Right atrium auricular region (tissue), 2 donors: ENCODE results near the gene NRXN3. TPM values are rescaled to one million over a fixed set of nuclear protein-coding genes. Genes with fewer than 3 reads are reported as not detected.

Experiments
- DNase-seq: peaks from one replicate; pipeline ENCODE4 v3.0.0-alpha.2; 2019; ENCODE audit warnings: low spot score
- H3K27ac ChIP-seq, 2 donors: fragments of 200-600 bp; sonication (generic); 1 replicate in 1 of 2; 2 replicates in 1 of 2; pipeline ENCODE4 v1.5.1; 2016 to 2019
- H3K27me3 ChIP-seq, 2 donors: fragments of 200-600 bp; sonication (generic); one replicate each; pipeline versions ENCODE4 v1.5.1 to v1.6.0; 2017 to 2019
- H3K36me3 ChIP-seq: fragments of 200-600 bp; sonication (generic); one replicate; pipeline ENCODE4 v1.5.1; 2016
- H3K4me1 ChIP-seq, 2 donors: fragments of 200-600 bp; sonication (generic); one replicate each; pipeline versions ENCODE4 v1.5.1 to v1.6.0; 2017 to 2019
- H3K4me3 ChIP-seq, 2 donors: fragments of 200-600 bp; sonication (generic); 1 replicate in 1 of 2; 2 replicates in 1 of 2; pipeline ENCODE4 v1.5.1; 2017 to 2019; ENCODE audit warnings: mild to moderate bottlenecking in 1 of 2, moderate library complexity in 1 of 2
- H3K9me3 ChIP-seq, 2 donors: fragments of 200-600 bp; sonication (generic); one replicate each; pipeline ENCODE4 v1.5.1; 2019
- total RNA-seq, 2 donors: library from RNA; depleted of rRNA; stranded (reverse); fragments of >200 nt; gene quantifications; one replicate each; pipeline ENCODE4 v1.1.0, GENCODE V29; 2016
- TF ChIP-seq, protein P1 (sequence below), 2 donors: fragments of 200-600 bp; sonication (generic); IDR thresholded peaks; one replicate each; pipeline ENCODE4 v1.5.1; 2019; ENCODE audit warnings: antibody characterized with exemption in 2 of 2

The NRXN3 gene
- total RNA-seq, 2 donors from 2014 or later: 2.0 to 2.3 TPM

DNA sequence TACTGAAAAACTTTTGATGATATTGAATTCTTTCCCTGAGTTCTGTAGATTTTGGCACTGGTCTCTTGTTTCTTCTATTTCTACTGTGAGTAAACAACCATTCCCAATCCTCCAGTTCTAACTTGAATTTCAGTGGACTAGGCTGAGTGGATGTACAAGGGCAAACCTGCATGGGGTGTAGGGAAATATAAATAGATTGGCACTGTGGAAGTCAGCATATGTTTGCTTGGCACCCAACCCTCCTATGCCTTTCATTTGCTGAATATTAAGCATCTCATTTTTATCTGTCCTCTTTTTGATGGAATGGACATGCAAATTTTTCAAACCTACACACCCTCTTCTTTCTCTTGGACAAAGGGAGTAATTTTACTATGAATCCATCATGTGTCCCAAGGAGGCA lies 1212.9 kb downstream of the NRXN3 start:
- DNase-seq: no peak
- Histone ChIP-seq H3K27ac (no peak overlapping the region), H3K4me3 (no peak overlapping the region), H3K36me3 (no peaks in the 10 kb centered on the region), H3K9me3 (no peaks in the 10 kb centered on the region), H3K4me1 (no peaks in the 10 kb centered on the region), H3K27me3 (no peaks in the 10 kb centered on the region)
- TF ChIP-seq, protein P1, sequence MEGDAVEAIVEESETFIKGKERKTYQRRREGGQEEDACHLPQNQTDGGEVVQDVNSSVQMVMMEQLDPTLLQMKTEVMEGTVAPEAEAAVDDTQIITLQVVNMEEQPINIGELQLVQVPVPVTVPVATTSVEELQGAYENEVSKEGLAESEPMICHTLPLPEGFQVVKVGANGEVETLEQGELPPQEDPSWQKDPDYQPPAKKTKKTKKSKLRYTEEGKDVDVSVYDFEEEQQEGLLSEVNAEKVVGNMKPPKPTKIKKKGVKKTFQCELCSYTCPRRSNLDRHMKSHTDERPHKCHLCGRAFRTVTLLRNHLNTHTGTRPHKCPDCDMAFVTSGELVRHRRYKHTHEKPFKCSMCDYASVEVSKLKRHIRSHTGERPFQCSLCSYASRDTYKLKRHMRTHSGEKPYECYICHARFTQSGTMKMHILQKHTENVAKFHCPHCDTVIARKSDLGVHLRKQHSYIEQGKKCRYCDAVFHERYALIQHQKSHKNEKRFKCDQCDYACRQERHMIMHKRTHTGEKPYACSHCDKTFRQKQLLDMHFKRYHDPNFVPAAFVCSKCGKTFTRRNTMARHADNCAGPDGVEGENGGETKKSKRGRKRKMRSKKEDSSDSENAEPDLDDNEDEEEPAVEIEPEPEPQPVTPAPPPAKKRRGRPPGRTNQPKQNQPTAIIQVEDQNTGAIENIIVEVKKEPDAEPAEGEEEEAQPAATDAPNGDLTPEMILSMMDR (IDR thresholded peaks at IDR 0.05): no peak

DNA sequence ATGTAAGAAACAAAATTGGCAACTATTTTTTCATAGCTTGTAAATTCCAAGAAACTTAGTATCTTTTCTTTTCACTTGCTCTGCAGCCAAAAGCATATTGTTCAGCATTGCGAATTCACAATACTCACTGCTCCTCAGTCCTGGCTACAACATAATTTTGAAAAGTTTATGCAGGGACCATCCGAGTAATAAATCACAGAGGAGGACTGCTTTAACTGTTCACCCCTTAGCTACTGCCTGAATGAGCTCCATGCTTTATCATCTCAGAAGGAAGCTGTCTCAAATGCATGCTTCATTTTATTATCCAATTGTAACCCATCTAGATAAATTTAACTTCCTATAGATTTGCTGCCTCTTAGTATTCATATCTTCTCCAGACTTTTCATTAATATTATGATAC lies 1213.3 kb downstream of the NRXN3 start:
- TF ChIP-seq, protein P1 (IDR thresholded peaks at IDR 0.05): no peak
- Histone ChIP-seq H3K4me3 (no peak overlapping the region), H3K27ac (no peak overlapping the region), H3K9me3 (no peaks in the 10 kb centered on the region), H3K4me1 (no peaks in the 10 kb centered on the region), H3K36me3 (no peaks in the 10 kb centered on the region), H3K27me3 (no peaks in the 10 kb centered on the region)
- no peak for DNase-seq

DNA sequence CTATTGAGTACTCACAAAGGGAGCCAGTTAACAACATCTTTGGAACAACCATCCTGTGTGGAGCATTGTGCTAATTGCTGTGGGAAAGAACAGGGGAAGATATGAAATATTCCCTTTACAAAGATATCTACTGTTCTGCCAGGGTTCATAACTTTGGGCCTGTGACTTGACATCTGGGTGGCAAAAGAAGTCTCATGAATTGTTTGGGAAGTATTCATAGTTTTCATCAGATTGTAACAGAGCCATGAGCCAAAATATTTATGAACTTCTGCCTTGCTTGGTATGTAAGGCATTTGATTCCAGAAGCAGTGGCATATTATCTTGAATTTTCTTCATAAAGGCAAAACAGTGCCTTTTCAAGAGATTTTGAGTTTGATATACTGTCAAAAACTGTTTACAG lies 1224.9 kb downstream of the NRXN3 start:
- no peaks in the 10 kb centered on the region for H3K4me1 ChIP-seq
- no peaks in the 10 kb centered on the region for H3K36me3 ChIP-seq
- DNase-seq: no peak
- H3K27ac ChIP-seq: no peak overlapping the region
- TF ChIP-seq, protein P1 (IDR thresholded peaks at IDR 0.05): no peak
- no peaks in the 10 kb centered on the region for H3K9me3 ChIP-seq
- no peaks in the 10 kb centered on the region for H3K27me3 ChIP-seq
- no peak overlapping the region for H3K4me3 ChIP-seq

DNA sequence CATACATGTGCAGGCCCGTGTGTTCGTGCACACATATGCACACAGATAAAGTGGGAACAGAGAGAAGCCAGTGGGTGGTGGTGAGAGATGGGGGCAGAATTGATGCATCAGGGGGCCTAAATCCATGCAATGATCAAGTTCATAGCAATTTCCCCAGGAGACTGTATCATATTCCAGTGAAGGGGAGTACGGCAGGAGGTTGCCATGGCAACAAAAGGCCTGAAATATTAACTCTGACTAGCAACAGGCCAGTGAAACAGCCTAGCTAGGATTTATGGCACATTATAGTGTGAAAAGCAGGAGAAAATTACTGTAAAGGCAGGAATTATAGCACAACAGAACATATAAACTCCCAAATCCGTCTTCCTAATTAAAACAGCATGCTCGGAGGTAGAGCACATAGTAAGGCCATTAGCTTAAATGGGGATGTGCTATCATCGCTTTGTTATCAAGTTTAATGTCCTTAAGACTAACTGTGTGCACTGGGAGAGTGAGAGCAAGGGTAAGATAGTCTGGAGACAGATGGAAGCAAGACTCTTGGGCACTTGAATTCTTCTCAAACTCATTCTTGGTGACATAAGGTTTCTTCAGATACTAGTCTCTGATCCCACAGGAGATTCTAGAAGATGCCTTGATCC lies 1234.8 kb downstream of the NRXN3 start:
- no peak overlapping the region for H3K27ac ChIP-seq
- H3K36me3 ChIP-seq: no peaks in the 10 kb centered on the region
- TF ChIP-seq, protein P1 (IDR thresholded peaks at IDR 0.05): no peak
- DNase-seq: no peak
- H3K9me3 ChIP-seq: no peaks in the 10 kb centered on the region
- no peaks in the 10 kb centered on the region for H3K4me1 ChIP-seq
- no peaks in the 10 kb centered on the region for H3K27me3 ChIP-seq
- no peak overlapping the region for H3K4me3 ChIP-seq

DNA sequence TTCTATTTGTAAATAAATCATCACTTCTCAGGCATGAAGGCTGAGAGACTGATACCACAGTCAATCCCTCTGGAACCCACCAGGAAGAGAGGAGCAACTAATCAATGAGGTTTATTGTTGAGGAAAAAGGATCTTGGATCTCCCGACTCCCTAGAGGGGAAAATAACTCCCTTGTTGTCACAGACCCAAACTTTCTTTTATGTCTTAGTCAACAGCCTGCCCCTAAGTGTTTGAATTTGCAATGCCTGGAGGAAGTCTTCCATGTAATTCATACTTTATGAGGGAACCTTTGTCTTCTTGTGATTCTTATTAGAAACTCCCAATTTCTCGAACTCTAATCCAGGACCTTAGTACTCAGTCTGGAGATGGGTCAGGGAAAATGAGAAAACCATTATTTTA lies 1235.3 kb downstream of the NRXN3 start:
- H3K27ac ChIP-seq: no peak overlapping the region
- TF ChIP-seq, protein P1 (IDR thresholded peaks at IDR 0.05): no peak

DNA sequence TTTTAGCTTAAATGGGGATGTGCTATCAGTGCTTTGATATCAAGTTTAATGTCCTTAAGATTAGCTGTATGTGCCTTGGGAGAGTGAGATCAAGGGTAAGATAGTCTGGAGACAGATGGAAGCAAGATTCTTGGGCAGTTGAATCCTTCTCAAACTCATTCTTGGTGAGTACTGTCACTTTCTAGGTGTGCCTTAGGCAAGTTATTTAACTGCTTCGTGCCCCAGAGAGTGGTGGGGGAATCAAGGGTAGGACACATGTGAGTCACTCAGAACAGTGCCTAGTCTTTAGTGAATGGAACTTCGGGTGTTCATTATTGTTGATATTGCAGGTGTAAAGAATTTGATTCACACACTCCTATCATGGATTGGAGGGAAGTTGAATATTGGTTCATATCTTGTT lies 1237.4 kb downstream of the NRXN3 start:
- Histone ChIP-seq H3K27me3 (no peaks in the 10 kb centered on the region), H3K36me3 (no peaks in the 10 kb centered on the region), H3K9me3 (no peaks in the 10 kb centered on the region), H3K4me3 (no peak overlapping the region), H3K4me1 (no peaks in the 10 kb centered on the region), H3K27ac (no peak overlapping the region)
- TF ChIP-seq, protein P1 (IDR thresholded peaks at IDR 0.05): no peak
- no peak for DNase-seq

More for the DNA sequence above, 1235.3 kb downstream of the NRXN3 start:
- Histone ChIP-seq H3K36me3 (no peaks in the 10 kb centered on the region), H3K9me3 (no peaks in the 10 kb centered on the region), H3K27me3 (no peaks in the 10 kb centered on the region), H3K4me1 (no peaks in the 10 kb centered on the region), H3K4me3 (no peak overlapping the region)
- DNase-seq: no peak
